ENCODE data around the gene UBE2C. TPM values are rescaled to one million over a fixed set of nuclear protein-coding genes. Genes with fewer than 3 reads are reported as not detected.

Gene UBE2C
- total and polyA plus RNA-seq, 2 donors (not counting 1 experiment from before 2014, with no cell fraction given) = 0.54 to 2.4 TPM

DNA sequence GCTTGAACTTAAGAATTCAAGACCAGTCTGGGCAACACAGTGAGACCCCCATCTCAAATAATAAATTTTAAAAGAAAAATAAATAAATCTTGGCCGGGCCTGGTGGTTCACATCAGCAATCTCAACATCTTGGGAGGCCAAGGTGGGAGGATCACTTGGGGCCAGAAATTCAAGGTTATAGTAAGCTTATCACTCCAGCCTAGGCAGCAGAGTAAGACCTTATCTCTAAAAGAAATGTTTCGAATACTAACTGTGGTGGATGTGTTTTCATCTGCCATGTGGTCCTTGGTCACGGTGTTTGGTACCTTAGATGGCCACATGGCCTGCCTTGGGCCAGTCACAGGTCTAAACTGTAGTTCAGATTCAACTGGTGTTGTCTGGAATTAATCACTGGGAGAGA is 5.8 kb downstream of the UBE2C start:
- H3K9me3 Mint-ChIP-seq (ENCODE audit: insufficient read depth) = no peaks in the 10 kb centered on the region
- DNase-seq (no peak), ATAC-seq (ENCODE audit: low read depth) (no peak)
- Histone ChIP-seq H2AFZ (ENCODE audit: insufficient read depth, low read depth, low read length, poor library complexity, severe bottlenecking) (no peak overlapping the region), H3K36me3 (replicated peaks in 1 of 2; ENCODE audit: control extremely low read depth in 1 of 2, control insufficient read depth in 1 of 2, extremely low read depth in 1 of 2, insufficient read depth in 2 of 2, low read length in 1 of 2) (no peaks in the 10 kb centered on the region), H4K20me1 (ENCODE audit: control insufficient read depth, insufficient read depth, low read length, poor library complexity, severe bottlenecking) (no peaks in the 10 kb centered on the region), H3K4me3 (ENCODE audit: control extremely low read depth in 1 of 5, extremely low read depth in 1 of 5, insufficient read depth in 1 of 5, low read depth in 2 of 5, low read length in 4 of 5) (no peak overlapping the region), H3K9me3 (ENCODE audit: control extremely low read depth in 1 of 3, control insufficient read depth in 2 of 3, insufficient read depth in 1 of 3, low read length in 2 of 3) (no peaks in the 10 kb centered on the region), H3K4me1 (ENCODE audit: control insufficient read depth in 2 of 2, insufficient read depth in 2 of 2, low read length in 2 of 2) (peaks cover 9 to 10% of the 10 kb centered on the region in 2 donors), H3K27ac (ENCODE audit: low read length in 2 of 2) (no peak overlapping the region), H3K79me2 (ENCODE audit: control insufficient read depth, insufficient read depth, low read length) (no peaks in the 10 kb centered on the region), H3K9ac (ENCODE audit: low read length) (no peak overlapping the region), H3K27me3 (replicated peaks in 1 of 4; ENCODE audit: control extremely low read depth in 1 of 4, control insufficient read depth in 3 of 4, insufficient read depth in 4 of 4, low read length in 3 of 4) (peaks cover 0 to 15% (median 7%) of the 10 kb centered on the region in 4 experiments), H3K4me2 (replicated peaks; ENCODE audit: low read depth, low read length, poor library complexity, severe bottlenecking) (no peak overlapping the region)
- POLR2A ChIA-PET = no interaction called here
- intact Hi-C loops (cut with micrococcal nuclease) = no loop called here
- WGBS (ENCODE audit: insufficient coverage) = 78% methylated on average over 2 of the region's 3 CpGs
- CTCF ChIA-PET = no interaction called here
- H3K27me3 Mint-ChIP-seq = peaks cover 13% of the 10 kb centered on the region
- no peak overlapping the region for H3K4me3 Mint-ChIP-seq
- peaks cover 12% of the 10 kb centered on the region for H3K4me1 Mint-ChIP-seq
- no peak overlapping the region for H3K27ac Mint-ChIP-seq
- no peak for TF ChIP-seq EZH2 (IDR thresholded peaks at IDR 0.05; ENCODE audit: borderline replicate concordance, insufficient read depth, low read depth, low read length, poor library complexity, severe bottlenecking)
- TF ChIP-seq, protein P1, sequence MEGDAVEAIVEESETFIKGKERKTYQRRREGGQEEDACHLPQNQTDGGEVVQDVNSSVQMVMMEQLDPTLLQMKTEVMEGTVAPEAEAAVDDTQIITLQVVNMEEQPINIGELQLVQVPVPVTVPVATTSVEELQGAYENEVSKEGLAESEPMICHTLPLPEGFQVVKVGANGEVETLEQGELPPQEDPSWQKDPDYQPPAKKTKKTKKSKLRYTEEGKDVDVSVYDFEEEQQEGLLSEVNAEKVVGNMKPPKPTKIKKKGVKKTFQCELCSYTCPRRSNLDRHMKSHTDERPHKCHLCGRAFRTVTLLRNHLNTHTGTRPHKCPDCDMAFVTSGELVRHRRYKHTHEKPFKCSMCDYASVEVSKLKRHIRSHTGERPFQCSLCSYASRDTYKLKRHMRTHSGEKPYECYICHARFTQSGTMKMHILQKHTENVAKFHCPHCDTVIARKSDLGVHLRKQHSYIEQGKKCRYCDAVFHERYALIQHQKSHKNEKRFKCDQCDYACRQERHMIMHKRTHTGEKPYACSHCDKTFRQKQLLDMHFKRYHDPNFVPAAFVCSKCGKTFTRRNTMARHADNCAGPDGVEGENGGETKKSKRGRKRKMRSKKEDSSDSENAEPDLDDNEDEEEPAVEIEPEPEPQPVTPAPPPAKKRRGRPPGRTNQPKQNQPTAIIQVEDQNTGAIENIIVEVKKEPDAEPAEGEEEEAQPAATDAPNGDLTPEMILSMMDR (IDR thresholded peaks at IDR 0.05) = no peak

DNA sequence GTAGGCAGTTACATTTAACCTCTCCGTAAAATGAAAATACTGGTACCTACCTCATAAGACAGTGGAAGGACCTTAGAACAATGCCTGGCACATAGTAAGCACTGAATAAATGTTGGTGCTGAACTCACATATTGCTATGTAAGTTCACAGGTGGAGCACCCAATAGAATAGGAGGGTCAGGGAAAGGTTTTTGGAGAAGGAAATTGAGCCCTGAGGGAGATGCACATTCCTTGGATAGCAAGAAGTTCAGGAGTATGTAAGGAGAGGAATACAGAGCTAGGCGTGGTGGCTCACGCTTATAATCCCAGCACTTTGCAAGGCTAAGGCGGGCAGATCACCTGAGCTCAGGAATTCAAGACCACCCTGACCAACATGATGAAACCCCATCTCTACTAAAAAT is 7.0 kb downstream of the UBE2C start:
- Mint-ChIP-seq H3K27ac (no peak overlapping the region), H3K9me3 (ENCODE audit: insufficient read depth) (no peaks in the 10 kb centered on the region), H3K27me3 (peaks cover 23% of the 10 kb centered on the region), H3K4me1 (peaks cover 18% of the 10 kb centered on the region), H3K4me3 (no peak overlapping the region)
- H3K4me2 ChIP-seq (replicated peaks; ENCODE audit: low read depth, low read length, poor library complexity, severe bottlenecking) = no peak overlapping the region
- H3K9ac ChIP-seq (ENCODE audit: low read length) = no peak overlapping the region
- TF ChIP-seq, protein P1 (IDR thresholded peaks at IDR 0.05) = no peak
- TF ChIP-seq EZH2 (IDR thresholded peaks at IDR 0.05; ENCODE audit: borderline replicate concordance, insufficient read depth, low read depth, low read length, poor library complexity, severe bottlenecking) = no peak
- no peak overlapping the region for H3K27ac ChIP-seq (ENCODE audit: low read length in 2 of 2)
- ATAC-seq (ENCODE audit: low read depth) (no peak), DNase-seq (no peak)
- no peaks in the 10 kb centered on the region for H3K79me2 ChIP-seq (ENCODE audit: control insufficient read depth, insufficient read depth, low read length)
- ChIA-PET CTCF (no interaction called here), POLR2A (no interaction called here)
- no CpG with 5 or more reads among the region's 4 CpGs for WGBS (ENCODE audit: insufficient coverage)
- no peak overlapping the region for H2AFZ ChIP-seq (ENCODE audit: insufficient read depth, low read depth, low read length, poor library complexity, severe bottlenecking)
- peaks cover 0 to 2% (median 0%) of the 10 kb centered on the region in 3 donors for H3K9me3 ChIP-seq (ENCODE audit: control extremely low read depth in 1 of 3, control insufficient read depth in 2 of 3, insufficient read depth in 1 of 3, low read length in 2 of 3)
- H3K4me1 ChIP-seq (ENCODE audit: control insufficient read depth in 2 of 2, insufficient read depth in 2 of 2, low read length in 2 of 2) = peaks cover 17 to 22% of the 10 kb centered on the region in 2 donors
- no peaks in the 10 kb centered on the region for H4K20me1 ChIP-seq (ENCODE audit: control insufficient read depth, insufficient read depth, low read length, poor library complexity, severe bottlenecking)
- H3K4me3 ChIP-seq (ENCODE audit: control extremely low read depth in 1 of 5, extremely low read depth in 1 of 5, insufficient read depth in 1 of 5, low read depth in 2 of 5, low read length in 4 of 5) = no peak overlapping the region
- H3K27me3 ChIP-seq (replicated peaks in 1 of 4; ENCODE audit: control extremely low read depth in 1 of 4, control insufficient read depth in 3 of 4, insufficient read depth in 4 of 4, low read length in 3 of 4) = peaks cover 0 to 21% (median 9%) of the 10 kb centered on the region in 4 experiments
- intact Hi-C loops (cut with micrococcal nuclease) = no loop called here
- H3K36me3 ChIP-seq (replicated peaks in 1 of 2; ENCODE audit: control extremely low read depth in 1 of 2, control insufficient read depth in 1 of 2, extremely low read depth in 1 of 2, insufficient read depth in 2 of 2, low read length in 1 of 2) = no peaks in the 10 kb centered on the region
